Panc1 (cell line): ENCODE data around the gene NAP1L5. TPM values are rescaled to one million over a fixed set of nuclear protein-coding genes. Genes with fewer than 3 reads are reported as not detected.

Experiments used
- ATAC-seq: fragments of 200-7000 bp; cut with Tn5 transposase; 2 replicates; pipeline ENCODE4 v1.9.1; 2020; ENCODE audit warnings: mild to moderate bottlenecking, moderate library complexity
- BruUV-seq: library from RNA; stranded (reverse); fragments of 400-500 nt; replicated peaks from 2 replicates; lab custom pipeline; 2021; lab: Mats Ljungman, UMichigan
- CTCF ChIA-PET: fragments of 300-600 bp; sonication (Branson Sonifier 250); formaldehyde crosslinking; loops from one replicate; lab custom pipeline; 2022; ENCODE audit warnings: antibody characterized with exemption; lab: Charles Lee
- POLR2A ChIA-PET: fragments of 300-600 bp; sonication (Branson Sonifier 250); formaldehyde crosslinking; loops from one replicate; lab custom pipeline; 2022; ENCODE audit warnings: antibody characterized with exemption; lab: Charles Lee
- DNase-seq: peaks from one replicate; pipeline ENCODE4 v3.0.0-alpha.2; 2010; ENCODE audit warnings: low read depth, low spot score
- H3K27ac ChIP-seq: 2 replicates; pipeline ENCODE4 v1.5.1; 2011; ENCODE audit warnings: mild to moderate bottlenecking, low read length, inconsistent platforms
- H3K27me3 ChIP-seq: fragments of 200-500 bp; sonication (Bioruptor generic); 2 replicates; pipeline ENCODE4 v1.6.0; 2014; ENCODE audit warnings: low read length, inconsistent platforms; ENCODE audit not compliant: control insufficient read depth, insufficient read depth
- H3K36me3 ChIP-seq: fragments of 200-500 bp; sonication (Bioruptor generic); 2 replicates; pipeline ENCODE4 v1.5.1; 2014; ENCODE audit warnings: inconsistent platforms, mild to moderate bottlenecking, low read length, moderate library complexity; ENCODE audit not compliant: control insufficient read depth, insufficient read depth
- H3K4me1 ChIP-seq: 2 replicates; pipeline ENCODE4 v1.5.1; 2011; ENCODE audit warnings: inconsistent platforms, mild to moderate bottlenecking, low read length, moderate library complexity; ENCODE audit not compliant: control insufficient read depth, insufficient read depth
- H3K4me3 ChIP-seq, 2 experiments: 2 replicates each; pipeline ENCODE4 v1.5.1; 2011 to 2012; ENCODE audit warnings: low read depth in 2 of 2, low read length in 2 of 2, mild to moderate bottlenecking in 2 of 2, inconsistent platforms in 1 of 2, moderate library complexity in 1 of 2
- H3K9me3 ChIP-seq: fragments of 200-500 bp; sonication (Bioruptor generic); 2 replicates; pipeline ENCODE4 v1.5.1; 2014; ENCODE audit warnings: low read depth, mild to moderate bottlenecking, inconsistent platforms, low read length, moderate library complexity; ENCODE audit not compliant: control insufficient read depth, insufficient read depth
- POLR2AphosphoS5 ChIP-seq: IDR thresholded peaks from 2 replicates; pipeline ENCODE4 v1.6.1; 2012; ENCODE audit warnings: mild to moderate bottlenecking, low read depth, low read length, moderate library complexity
- SIN3A ChIP-seq: IDR thresholded peaks from 2 replicates; pipeline ENCODE4 v1.6.1; 2012; ENCODE audit warnings: low read depth, mild to moderate bottlenecking, low read length, moderate library complexity, borderline replicate concordance; ENCODE audit not compliant: insufficient read depth
- TCF7L2 ChIP-seq: IDR thresholded peaks from 2 replicates; pipeline ENCODE4 v1.6.1; 2011; ENCODE audit warnings: mild to moderate bottlenecking, low read depth, low read length, inconsistent platforms
- in situ Hi-C: cut with HindIII; loops from 2 replicates; pipeline ENCODE4 v1.10.0; 2016; ENCODE audit warnings: low sequenced_read_pairs, low pct_unique_long_range_greater_than_20kb
- intact Hi-C: fragments of 100-400 bp; cut with micrococcal nuclease; formaldehyde crosslinking; loops from one replicate; pipeline ENCODE4 v1.10.0; 2022; ENCODE audit not compliant: unreplicated experiment
- total RNA-seq: library from RNA; stranded (reverse); gene quantifications from one replicate; pipeline ENCODE4 v1.2.1, GENCODE V29; 2021; ENCODE audit not compliant: unreplicated experiment
- TF ChIP-seq, protein P1 (sequence below): fragments of 450-650 bp; IDR thresholded peaks from 2 replicates; pipeline ENCODE4 v1.5.1; 2017; ENCODE audit warnings: mild to moderate bottlenecking
- TF ChIP-seq, protein P2 (sequence below), 2 experiments: IDR thresholded peaks; 2 replicates each; pipeline ENCODE4 v1.6.1; 2011 to 2012; ENCODE audit warnings: low read depth in 2 of 2, control low read depth in 1 of 2, low read length in 1 of 2, mild to moderate bottlenecking in 1 of 2, moderate library complexity in 1 of 2; ENCODE audit not compliant: insufficient read depth in 1 of 2

NAP1L5 gene
- total RNA-seq, 1 experiment from 2014 or later, result 0.67 TPM

DNA sequence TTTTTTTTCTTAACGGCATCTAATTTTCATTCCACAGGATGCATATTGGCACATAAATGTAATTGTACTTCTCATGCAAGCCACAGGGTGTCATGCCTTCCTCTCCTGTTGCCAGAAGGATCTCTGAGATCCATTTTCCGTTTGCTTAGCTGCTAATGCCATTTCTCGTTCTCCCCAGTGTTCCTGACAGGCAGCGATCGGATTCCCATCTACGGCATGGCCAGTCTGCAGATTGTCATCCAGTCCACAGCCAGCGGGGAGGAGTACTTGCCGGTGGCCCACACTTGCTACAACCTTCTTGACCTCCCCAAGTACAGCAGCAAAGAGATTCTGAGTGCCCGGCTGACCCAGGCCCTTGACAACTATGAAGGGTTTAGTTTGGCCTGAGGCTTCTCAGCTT, 8.9 kb upstream of the NAP1L5 start:
- H3K4me1 ChIP-seq, result no peaks in the 10 kb centered on the region
- ChIA-PET POLR2A (no interaction called here), CTCF (interaction anchor here (0.7 to 1.1 kb wide), 2 partner anchors 175 to 317 kb away, joined by 3 to 4 read pairs; no protein-coding TSS in a partner anchor)
- DNase-seq (no peak), ATAC-seq (no peak; the same call in 1 of the 2 replicates)
- intact Hi-C loops, result loop anchor here (5.0 to 10.0 kb wide), 2 partner anchors 88 to 316 kb away; no protein-coding TSS in a partner anchor
- in situ Hi-C loops, result no loop called here
- no peaks in the 10 kb centered on the region for H3K9me3 ChIP-seq
- BruUV-seq, result no TSS peak
- no peak for TF ChIP-seq SIN3A
- TF ChIP-seq, protein P1, sequence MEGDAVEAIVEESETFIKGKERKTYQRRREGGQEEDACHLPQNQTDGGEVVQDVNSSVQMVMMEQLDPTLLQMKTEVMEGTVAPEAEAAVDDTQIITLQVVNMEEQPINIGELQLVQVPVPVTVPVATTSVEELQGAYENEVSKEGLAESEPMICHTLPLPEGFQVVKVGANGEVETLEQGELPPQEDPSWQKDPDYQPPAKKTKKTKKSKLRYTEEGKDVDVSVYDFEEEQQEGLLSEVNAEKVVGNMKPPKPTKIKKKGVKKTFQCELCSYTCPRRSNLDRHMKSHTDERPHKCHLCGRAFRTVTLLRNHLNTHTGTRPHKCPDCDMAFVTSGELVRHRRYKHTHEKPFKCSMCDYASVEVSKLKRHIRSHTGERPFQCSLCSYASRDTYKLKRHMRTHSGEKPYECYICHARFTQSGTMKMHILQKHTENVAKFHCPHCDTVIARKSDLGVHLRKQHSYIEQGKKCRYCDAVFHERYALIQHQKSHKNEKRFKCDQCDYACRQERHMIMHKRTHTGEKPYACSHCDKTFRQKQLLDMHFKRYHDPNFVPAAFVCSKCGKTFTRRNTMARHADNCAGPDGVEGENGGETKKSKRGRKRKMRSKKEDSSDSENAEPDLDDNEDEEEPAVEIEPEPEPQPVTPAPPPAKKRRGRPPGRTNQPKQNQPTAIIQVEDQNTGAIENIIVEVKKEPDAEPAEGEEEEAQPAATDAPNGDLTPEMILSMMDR, result peak; percentile 56
- no peak overlapping the region for H3K4me3 ChIP-seq
- no peak overlapping the region for H3K27ac ChIP-seq
- no peaks in the 10 kb centered on the region for H3K27me3 ChIP-seq
- no peaks in the 10 kb centered on the region for H3K36me3 ChIP-seq

DNA sequence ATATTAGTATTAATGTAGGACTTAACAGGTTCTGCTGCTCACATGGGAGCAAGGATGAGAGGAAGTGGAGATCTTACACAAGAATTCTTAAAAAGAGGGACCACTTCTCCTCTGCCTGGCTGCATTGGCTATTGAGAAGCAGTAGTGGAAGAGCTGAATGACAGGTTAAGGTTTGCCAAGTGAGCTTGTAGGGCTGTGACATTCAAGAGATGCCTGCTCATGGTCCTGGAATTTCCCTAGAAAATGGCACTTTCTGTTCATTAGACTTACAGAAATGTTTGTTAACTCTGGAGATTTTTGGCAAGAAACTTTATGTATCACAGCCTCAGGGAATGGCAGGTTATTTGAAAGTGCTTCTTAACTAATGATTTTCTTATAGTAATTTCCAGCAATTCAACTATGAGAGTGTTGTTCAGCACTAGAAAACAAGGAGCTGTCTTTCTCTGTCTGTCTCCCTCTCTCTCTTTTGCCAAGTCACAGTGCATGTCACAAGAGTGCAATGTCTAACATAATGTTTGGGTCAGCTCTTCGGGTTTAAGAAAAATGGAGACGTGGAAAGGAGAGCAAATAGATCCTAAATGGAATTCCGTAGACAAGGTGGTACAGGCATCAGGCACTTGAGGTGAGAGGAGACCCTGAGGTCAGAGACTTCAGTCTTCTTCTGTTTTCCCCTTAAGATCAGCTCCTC, 8.3 kb upstream of the NAP1L5 start:
- Histone ChIP-seq H3K9me3 (no peaks in the 10 kb centered on the region), H3K36me3 (no peaks in the 10 kb centered on the region), H3K4me3 (no peak overlapping the region), H3K27ac (no peak overlapping the region), H3K27me3 (no peaks in the 10 kb centered on the region), H3K4me1 (no peaks in the 10 kb centered on the region)
- in situ Hi-C loops (no loop called here), intact Hi-C loops (loop anchor here (5.0 to 10.0 kb wide), 2 partner anchors 89 to 316 kb away; no protein-coding TSS in a partner anchor)
- DNase-seq, result no peak
- ChIA-PET POLR2A (no interaction called here), CTCF (no interaction called here)
- TF ChIP-seq SIN3A (no peak), TCF7L2 (no peak), POLR2AphosphoS5 (no peak)
- TF ChIP-seq, protein P1, result no peak
- TF ChIP-seq, protein P2, sequence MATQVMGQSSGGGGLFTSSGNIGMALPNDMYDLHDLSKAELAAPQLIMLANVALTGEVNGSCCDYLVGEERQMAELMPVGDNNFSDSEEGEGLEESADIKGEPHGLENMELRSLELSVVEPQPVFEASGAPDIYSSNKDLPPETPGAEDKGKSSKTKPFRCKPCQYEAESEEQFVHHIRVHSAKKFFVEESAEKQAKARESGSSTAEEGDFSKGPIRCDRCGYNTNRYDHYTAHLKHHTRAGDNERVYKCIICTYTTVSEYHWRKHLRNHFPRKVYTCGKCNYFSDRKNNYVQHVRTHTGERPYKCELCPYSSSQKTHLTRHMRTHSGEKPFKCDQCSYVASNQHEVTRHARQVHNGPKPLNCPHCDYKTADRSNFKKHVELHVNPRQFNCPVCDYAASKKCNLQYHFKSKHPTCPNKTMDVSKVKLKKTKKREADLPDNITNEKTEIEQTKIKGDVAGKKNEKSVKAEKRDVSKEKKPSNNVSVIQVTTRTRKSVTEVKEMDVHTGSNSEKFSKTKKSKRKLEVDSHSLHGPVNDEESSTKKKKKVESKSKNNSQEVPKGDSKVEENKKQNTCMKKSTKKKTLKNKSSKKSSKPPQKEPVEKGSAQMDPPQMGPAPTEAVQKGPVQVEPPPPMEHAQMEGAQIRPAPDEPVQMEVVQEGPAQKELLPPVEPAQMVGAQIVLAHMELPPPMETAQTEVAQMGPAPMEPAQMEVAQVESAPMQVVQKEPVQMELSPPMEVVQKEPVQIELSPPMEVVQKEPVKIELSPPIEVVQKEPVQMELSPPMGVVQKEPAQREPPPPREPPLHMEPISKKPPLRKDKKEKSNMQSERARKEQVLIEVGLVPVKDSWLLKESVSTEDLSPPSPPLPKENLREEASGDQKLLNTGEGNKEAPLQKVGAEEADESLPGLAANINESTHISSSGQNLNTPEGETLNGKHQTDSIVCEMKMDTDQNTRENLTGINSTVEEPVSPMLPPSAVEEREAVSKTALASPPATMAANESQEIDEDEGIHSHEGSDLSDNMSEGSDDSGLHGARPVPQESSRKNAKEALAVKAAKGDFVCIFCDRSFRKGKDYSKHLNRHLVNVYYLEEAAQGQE (IDR thresholded peaks at IDR 0.05; ENCODE audit: insufficient read depth in 1 of 2, low read depth in 2 of 2, low read length in 1 of 2), result no peak
- no peak for ATAC-seq
- no TSS peak for BruUV-seq
